Hematopoietic multipotent progenitor cell (in vitro differentiated cells): ENCODE data around the gene PMM1. TPM values are rescaled to one million over a fixed set of nuclear protein-coding genes. Genes with fewer than 3 reads are reported as not detected.
A peak's percentile ranks its signal among the peaks of the same experiment; 100 is the strongest.
"Not testable (repeated sequence)": the region's sequence is repeated elsewhere in the genome, so short reads cannot be mapped to it uniquely, and the experiment has no call there.

Experiments
- DNase-seq, 3 donors: peaks; one replicate each; pipeline ENCODE4 v3.0.0-alpha.2; 2011 to 2015; ENCODE audit warnings: low read depth in 2 of 3, low spot score in 2 of 3
- total RNA-seq: library from RNA; depleted of rRNA; stranded (reverse); fragments of >200 nt; gene quantifications from one replicate; pipeline ENCODE4 v1.2.3, GENCODE V29; 2012

The PMM1 gene
- 2.7 TPM for total RNA-seq

DNA sequence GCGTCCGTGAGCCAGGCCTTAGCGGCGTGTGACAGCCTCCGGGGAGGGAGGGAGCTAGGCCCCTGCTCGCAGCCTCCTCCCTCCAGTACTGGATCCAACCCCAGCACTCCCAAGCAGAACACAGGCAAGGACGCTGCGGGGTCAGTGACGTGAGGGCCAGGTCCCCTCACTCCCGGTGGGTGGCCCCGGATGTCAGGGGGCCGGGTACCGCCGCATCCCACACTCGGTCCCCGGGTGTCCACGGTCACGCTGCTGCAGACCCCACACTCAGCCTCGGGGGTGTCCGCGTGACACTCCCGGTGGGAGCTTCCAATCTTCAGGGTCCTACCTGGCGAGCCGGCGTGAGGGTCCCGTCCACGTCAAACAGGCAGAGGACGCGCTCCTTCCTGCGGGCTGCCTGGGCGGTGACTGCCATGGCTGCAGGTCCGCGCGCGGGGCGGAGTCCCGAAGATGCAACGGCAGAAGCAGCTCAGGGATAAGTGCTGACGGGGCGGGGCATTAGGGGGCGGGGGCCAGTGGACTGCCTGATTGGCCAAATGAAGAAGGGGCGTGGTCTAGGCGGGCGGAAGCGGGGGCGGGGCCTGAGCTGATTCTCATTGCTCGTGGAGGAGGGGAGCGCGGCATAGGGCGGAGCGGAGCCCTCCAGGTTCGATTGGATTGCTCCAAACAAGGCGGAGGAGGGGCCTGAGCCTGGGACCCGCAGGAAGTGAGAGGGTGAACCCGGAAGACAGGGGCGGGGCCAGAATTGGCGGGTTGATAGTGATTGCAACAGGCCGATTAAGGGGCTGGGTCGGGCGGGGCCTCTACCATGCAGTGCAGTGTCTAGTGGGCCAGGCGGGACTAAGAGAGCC is at the start of gene PMM1:
Gene PMM1 (minus strand): TSS at position 450 of the 851 bp plus-strand sequence. CDS start 35 bp downstream, at position 415.
- DNase-seq, result peak; percentile 98 to 100 (median 100)

DNA sequence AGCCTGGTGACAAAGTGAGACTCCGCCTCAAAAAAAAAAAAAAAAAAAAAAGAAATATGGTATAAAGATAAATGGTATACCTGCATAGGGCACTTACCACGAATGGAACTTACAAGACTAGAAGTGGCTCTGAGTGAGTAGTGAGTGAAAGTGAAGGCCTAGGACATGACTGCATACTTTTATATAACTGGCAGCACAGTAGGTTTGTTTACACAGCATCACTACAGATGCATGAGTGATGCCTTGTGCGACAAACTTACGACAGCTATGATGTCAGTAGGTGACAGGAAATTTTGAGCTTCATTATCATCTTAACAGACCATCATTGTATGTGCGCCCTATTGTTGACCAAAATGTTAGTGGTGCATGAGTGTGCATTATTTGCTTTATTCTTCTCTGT is 49.1 kb upstream of the PMM1 start:
- DNase-seq, result no peak

DNA sequence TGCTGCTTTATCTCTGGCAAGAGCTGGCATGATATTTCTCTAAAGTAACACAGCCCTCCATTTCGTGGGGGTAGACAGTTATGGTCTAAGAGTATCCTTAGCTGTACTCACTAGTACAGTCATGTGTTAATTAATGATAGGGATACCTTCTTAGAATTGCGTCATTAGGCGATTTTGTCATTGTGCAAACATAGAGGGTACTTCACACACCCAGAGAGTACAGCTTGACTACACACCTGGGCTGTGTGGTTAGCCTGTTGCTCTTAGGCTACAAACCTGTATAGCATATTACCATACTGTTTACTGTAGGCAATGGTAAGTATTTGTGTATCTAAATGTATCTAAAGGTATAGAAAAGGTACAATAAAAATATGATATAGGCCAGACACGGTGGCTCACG is 48.5 kb upstream of the PMM1 start:
- DNase-seq, result no peak

DNA sequence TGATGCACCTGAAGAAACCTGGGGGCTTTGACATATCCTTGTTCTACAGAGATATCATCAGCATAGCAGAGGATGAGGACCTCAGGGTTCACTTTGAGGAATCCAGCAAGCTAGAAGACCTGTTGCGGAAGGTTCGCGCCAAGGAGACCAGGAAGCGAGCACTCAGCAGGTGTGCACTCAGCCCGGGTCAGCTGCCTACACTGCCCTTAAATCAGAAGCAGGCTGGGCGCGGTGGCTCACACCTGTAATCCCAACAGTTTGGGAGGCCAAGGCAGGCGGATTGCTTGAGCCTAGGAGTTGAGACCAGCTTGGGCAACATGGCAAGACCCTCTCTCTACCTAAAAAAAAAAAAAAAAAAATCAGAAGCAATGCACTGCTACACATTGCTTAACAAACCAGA is 48.0 kb upstream of the PMM1 start:
- DNase-seq, result not testable (repeated sequence)

DNA sequence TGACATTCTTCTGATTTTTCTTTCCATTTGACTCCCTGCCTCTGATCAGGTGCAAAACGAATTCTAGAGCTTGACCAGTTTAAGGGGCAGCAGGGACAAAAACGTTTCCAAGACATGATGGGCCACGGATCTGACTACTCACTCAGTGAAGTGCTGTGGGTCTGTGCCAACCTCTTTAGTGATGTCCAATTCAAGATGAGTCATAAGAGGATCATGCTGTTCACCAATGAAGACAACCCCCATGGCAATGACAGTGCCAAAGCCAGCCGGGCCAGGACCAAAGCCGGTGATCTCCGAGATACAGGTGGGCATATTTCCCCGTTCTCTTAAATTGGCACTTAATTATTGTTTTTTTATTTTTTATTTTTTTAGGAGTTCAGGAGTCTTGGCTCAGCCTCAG is 46.8 kb upstream of the PMM1 start:
- no peak for DNase-seq

DNA sequence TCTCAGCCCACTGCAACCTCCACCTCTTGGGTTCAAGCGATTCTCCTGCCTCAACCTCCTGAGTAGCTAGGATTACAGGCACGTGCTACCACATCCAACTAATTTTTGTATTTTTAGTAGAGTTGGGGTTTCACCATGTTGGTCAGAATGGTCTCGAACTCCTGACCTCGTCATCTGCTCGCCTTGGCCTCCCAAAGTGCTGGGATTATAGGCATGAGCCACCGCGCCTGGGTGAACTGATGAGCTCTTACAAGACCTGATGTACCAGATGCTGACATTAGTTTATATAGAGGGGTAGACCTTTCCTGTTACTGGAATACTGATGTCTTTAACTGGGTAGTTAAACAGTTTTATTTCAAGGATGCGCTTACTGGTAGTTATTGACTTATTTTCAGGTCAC is 45.0 kb upstream of the PMM1 start:
- not testable (repeated sequence) for DNase-seq

DNA sequence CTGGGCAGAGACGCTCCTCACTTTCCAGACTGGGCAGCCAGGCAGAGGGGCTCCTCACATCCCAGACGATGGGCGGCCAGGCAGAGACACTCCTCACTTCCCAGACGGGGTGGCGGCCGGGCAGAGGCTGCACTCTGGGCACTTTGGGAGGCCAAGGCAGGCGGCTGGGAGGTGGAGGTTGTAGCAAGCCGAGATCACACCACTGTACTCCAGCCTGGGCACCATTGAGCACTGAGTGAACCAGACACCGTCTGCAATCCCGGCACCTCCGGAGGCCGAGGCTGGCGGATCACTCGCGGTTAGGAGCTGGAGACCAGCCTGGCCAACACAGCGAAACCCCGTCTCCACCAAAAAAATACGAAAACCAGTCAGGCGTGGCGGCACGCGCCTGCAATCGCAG is 42.0 kb upstream of the PMM1 start:
- DNase-seq, result not testable (repeated sequence)

DNA sequence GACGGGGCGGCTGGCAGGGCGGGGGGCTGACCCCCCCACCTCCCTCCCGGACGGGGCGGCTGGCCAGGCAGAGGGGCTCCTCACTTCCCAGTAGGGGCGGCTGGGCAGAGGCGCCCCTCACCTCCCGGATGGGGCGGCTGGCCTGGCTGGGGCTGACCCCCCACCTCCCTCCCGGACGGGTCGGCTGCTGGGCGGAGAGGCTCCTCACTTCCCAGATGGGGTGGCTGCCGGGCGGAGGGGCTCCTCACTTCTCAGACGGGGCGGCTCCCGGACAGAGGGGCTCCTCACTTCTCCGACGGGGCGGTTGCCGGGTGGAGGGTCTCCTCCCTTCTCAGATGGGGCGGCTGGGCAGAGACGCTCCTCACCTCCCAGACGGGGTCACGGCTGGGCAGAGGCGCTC is 41.5 kb upstream of the PMM1 start:
- not testable (repeated sequence) for DNase-seq

DNA sequence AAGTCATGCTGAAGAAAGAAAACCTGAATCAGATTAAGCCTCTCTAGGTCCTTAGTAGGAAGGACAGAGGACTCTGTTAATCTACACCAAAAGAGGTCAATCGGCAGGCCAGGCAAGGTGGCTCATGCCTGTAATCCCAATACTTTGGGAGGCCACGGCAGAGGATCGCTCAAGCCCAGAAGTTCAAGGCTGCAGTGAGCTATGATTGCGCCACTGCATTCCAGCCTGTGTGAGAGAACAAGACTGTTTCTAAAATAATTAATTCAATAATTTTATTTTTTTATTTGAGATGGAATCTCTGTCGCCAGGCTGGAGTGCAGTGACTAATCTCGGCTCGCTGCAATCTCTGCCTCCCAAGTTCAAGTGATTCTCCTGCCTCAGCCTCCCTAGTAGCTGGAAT is 35.9 kb upstream of the PMM1 start:
- DNase-seq, result no peak

DNA sequence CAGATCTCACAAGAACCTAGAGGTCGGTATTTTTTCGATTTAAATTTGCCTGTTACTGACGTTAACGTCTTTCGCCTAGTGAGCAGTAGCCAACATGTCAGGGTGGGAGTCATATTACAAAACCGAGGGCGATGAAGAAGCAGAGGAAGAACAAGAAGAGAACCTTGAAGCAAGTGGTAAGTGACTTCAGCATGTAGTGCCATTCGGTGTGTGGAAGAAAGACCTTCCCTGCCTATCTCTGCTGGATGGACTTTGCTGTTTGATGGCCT is 32.2 kb upstream of the PMM1 start:
- DNase-seq, result no peak

DNA sequence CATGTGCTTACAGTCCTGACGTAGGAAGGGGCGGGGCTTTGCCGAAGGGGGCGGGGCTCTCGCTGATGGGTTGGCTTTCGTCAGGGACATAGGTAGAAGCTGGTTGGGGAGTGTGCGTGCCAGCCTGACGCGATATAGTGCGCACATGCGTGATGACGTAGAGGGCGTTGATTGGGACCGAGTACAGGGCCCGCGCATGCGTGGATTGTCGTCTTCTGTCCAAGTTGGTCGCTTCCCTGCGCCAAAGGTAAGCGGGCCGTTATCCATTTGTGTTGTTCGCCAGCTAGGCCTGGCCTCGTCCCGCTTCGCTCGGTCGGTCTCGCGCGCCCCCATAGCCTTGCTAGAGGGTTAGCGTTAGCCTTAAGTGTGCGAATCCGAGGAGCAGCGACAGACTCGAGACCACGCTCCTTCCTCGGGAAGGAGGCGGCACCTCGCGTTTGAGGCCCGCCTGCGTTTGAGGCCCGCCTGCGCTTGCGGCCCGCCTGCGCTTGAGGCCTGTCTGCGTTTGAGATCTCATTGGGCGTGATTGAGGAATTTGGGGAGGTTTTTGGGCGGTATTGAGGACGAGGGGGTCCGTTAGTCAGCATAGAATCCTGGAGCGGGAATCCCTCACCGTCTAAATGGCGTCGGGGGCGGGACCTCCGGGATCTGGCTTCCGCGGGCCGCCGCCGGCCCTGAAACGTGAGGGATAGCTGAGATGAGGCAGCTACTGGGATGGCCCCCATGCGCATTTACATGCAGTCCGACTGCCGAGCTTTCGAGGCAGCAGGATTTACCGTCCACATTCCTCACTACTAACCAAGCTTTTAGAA is 31.7 kb upstream of the PMM1 start, which contains the start of gene XRCC6:
Gene XRCC6 (plus strand): TSS at position 197 of the 812 bp plus-strand sequence. CDS start 710 bp downstream, outside the sequence.
- peak; percentile 98 to 100 (median 99) for DNase-seq

DNA sequence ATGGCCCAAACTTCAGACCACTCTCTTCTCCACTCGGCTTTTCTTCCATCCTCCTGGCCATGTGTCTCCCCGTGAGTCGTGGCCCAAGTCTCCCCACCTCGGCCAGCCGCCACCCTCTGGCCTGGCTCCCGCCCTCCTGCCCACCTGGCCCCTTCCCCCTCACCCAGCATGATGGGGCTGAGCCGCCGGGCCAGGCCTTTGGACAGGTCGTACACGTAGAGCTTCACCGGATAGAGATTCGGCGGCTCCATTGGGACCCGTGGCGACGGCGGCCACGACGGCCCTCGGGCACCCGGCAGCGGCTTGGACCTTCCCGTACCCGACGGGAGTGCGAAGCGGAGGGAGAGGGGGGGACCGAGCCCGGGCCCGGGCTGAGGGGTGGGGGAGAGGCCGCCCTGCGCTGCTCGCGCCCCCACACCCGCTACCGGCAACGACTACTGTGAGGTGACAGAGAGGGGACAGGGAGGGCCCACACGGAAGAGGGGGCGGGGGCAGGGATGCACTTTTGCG is 31.0 kb upstream of the PMM1 start, which contains the start of gene DESI1:
Gene DESI1 (minus strand): TSS at position 455 of the 510 bp plus-strand sequence. CDS start 204 bp downstream, at position 251.
- DNase-seq, result no peak

DNA sequence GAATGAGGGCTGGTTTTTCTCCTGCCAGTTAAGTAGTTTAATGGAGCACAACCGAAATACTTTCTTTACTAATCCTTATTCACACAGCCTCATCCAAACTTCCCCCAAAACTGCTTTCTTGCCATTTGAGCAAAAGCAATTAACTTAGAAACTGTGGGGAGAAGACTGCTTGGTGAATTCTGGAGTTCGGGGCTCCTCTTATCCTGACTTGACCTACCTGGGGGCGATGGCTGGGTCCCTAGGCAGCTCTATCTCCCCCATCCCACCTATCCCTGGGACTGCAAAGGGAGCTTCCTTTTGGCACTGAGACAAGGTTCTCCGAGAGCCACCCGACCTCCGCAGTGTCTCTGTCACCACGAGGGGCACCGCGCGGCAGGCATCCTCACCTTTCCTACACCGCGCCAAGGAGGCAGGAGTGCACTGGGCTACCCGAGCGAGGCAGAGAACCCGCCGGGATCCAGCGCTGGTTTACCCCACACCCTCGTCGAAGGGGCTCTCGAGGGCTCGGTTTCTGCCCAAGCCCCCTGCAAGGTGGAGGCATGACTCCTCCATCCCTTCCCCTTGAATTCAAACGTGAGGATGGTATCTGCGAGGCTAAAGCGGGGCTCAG is 30.4 kb upstream of the PMM1 start:
- DNase-seq, result peak in 2 of 3 donors; percentile 16 to 22

DNA sequence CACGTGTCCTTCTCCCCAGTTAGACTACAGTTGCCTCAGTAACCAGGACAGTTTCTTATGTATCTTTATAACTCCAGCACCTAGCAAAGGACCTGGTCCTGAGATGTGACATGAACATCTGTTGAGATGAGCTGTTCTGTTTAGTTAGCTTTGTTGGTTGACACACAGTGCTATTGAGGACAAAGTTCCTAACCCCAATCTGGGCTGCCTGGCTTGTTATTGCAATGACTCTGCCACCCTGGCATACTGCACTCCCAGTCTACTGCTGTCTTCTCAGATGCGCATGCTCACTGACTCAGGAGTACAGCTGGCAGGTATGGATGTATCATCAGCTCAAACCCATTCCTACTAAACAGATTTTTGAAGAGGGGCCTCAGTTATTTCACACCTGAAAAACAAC is 23.8 kb upstream of the PMM1 start:
- DNase-seq, result no peak

DNA sequence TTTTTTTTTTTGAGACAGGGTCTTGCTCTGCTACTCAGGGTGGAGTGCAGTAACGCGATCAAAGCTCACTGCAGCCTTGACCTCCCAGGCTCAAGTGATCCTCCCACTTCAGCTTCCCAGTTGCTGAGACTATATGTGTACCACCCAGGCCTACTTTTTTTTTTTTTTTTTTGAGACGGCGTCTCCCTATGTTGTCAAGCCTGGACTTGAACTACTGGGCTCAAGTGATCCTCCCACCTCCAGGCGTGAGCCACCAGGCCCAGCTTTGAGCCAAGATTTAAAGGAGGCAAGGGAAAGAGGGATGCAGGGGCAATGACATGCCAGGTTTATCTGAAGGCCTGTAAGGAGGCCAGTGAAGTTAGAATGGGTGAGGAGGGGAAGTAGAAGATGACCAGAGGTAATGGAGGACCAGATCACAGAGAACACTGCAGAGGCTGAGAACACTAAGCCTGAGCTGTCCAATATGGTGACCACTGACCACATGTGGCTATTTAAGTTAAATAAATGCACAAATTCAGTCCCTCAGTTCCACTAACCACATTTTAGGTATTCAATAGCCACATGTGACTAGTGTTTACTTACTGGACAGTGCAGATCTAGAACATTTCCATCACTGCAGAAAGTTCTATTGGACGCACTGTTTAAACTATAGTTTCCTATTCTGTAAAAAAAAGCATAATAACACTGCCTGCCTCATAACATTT is 23.1 kb upstream of the PMM1 start:
- no peak for DNase-seq

DNA sequence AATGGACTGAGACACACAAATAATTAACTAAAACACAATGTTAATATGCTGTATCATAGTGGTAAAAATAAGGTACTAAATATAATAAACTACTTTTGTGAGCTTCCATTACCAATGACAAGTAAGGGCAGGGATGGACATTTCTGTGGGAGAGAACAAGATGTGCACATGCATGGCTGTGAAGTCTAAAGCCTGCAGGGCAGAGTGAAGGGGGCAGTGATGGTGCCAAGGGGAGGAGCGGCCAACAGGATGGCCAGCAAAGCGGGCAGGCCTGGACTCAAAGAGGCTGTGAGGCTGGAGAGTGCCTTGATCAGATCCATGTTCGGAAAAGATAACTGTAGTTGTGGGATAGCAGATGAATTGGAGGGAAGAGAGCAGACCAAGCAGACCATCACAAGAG is 18.7 kb upstream of the PMM1 start:
- no peak for DNase-seq

DNA sequence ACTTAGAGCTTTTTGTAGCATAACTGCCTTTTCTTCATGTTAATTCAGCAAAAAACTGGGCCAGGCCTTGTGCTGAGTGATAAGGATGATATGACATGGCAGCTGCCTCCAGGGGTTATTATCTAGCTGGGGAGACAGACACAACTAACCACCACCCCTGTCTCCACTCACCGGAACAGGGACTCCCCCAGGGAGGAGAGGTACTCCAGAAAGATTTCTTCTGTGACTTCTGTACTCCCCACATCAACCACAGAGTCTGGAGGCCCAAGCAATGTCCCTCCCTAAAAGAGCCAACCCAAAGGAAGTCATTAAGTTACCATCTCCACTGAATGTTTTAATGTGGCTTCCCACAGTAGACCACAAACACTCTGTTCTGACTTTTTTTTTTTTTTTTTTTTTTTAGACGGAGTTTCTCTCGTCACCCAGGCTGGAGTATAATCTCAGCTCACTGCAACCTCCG is 14.3 kb upstream of the PMM1 start:
- peak; percentile 28 to 85 (median 79) for DNase-seq

DNA sequence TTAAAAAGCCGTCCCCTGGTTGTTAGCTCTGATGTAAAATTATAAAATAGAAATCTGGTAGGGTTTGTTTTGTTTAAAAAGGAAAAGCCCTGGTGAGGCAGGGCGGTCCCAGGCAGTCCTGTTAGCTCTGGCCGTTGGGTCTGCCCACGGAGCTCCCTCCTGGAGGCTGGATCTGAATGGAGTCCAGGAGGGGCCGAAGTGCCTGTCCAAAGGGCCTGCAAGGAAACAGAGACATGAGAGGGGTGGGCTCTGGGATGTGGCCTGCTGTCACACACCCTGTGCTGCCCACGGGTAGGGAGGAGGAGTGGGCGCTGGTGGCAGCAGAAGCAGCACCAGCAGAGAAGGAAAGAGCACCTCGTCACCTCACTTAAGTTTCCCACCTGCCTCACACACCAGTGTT is 11.3 kb upstream of the PMM1 start:
- no peak for DNase-seq

DNA sequence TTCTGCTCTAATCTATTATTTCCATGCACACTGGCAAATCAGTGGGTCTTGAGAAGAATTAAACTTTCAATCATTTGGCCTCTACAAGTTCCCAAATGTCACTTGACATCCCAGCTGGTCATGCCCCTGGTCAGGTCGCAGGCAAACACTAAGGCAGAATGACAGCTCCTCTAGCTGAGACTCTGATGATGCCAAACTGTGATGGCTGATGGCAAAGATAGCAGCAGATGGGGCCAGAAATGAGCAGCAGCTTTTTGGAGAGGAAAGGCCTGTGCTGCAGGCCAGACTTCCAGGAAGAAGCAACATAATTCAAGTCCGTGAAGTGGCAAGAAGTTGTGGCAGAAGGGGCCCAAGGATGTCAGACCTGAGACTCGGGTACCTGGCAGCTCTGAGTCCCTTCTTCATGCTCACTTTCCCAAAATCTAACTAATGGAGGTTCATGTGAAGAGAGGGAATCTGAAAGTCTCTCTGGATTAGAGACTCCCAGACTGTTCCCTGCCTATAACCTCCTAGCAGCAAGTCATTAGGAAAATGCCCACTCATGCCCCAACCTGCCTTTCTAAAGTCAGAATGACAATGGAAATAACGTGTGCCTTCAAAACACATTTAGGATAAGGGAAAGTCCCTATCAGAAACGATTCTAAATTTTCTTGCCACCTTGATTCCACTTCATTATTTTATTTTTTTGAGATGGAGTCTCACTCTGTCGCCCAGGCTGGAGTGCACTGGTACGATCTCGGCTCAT is 9.4 kb upstream of the PMM1 start:
- DNase-seq, result no peak

DNA sequence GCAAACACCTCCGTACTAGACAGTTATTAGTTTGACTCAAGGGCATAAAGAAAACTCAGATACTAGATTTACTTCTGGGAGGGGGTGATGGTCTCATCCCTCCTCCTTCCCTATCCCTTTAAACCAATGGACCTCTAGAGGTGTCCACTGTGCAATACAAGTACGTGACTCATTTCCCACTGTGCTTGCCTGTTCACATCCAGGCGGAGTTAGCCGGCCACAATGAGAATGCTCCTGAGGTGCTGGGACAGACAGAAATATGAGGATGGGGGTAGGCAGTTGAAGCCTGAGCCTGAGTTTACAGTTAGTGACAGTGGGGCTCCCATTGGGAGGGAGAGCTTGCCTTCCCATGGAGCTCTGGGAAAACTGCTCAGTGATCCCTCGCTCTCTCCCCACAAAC is 8.4 kb upstream of the PMM1 start:
- DNase-seq, result no peak
